H9 (cell line): ENCODE results near the gene RPL29. TPM values are rescaled to one million over a fixed set of nuclear protein-coding genes. Genes with fewer than 3 reads are reported as not detected.

Experiments
- DNase-seq: peaks from one replicate; pipeline ENCODE4 v3.0.0-alpha.2; 2017
- H2AFZ ChIP-seq: one replicate; pipeline ENCODE4 v1.6.1; 2013; ENCODE audit warnings: mild to moderate bottlenecking, low read length, control low read depth, moderate library complexity
- H2AK5ac ChIP-seq: 2 replicates; pipeline ENCODE4 v1.6.1; 2013; ENCODE audit warnings: low read length, control low read depth, mixed read lengths; ENCODE audit not compliant: insufficient read length
- H2BK120ac ChIP-seq: one replicate; pipeline ENCODE4 v1.6.1; 2013; ENCODE audit warnings: low read depth, mild to moderate bottlenecking, low read length, control low read depth, inconsistent platforms; ENCODE audit not compliant: poor library complexity, severe bottlenecking
- H2BK12ac ChIP-seq: 2 replicates; pipeline ENCODE4 v1.6.1; 2013; ENCODE audit warnings: low read length, control low read depth, mixed read lengths, low read depth; ENCODE audit not compliant: insufficient read length
- H2BK15ac ChIP-seq: 2 replicates; pipeline ENCODE4 v1.6.1; 2013; ENCODE audit warnings: low read depth, low read length, control low read depth
- H2BK20ac ChIP-seq: one replicate; pipeline ENCODE4 v1.6.1; 2013; ENCODE audit warnings: low read depth, mild to moderate bottlenecking, low read length, control low read depth, inconsistent platforms; ENCODE audit not compliant: poor library complexity, severe bottlenecking
- H2BK5ac ChIP-seq: 2 replicates; pipeline ENCODE4 v1.6.1; 2013; ENCODE audit warnings: low read length, control low read depth, mixed read lengths; ENCODE audit not compliant: insufficient read length
- H3K14ac ChIP-seq: 2 replicates; pipeline ENCODE4 v1.6.1; 2013; ENCODE audit warnings: low read length, control low read depth; ENCODE audit not compliant: insufficient read depth
- H3K18ac ChIP-seq: 2 replicates; pipeline ENCODE4 v1.6.1; 2013; ENCODE audit warnings: low read depth, mild to moderate bottlenecking, mixed read lengths, low read length, control low read depth; ENCODE audit not compliant: insufficient read length
- H3K23ac ChIP-seq: 2 replicates; pipeline ENCODE4 v1.6.1; 2013; ENCODE audit warnings: low read length, control low read depth, mixed read lengths, low read depth; ENCODE audit not compliant: insufficient read length
- H3K23me2 ChIP-seq: 2 replicates; pipeline ENCODE4 v1.6.1; 2013; ENCODE audit warnings: low read depth, mild to moderate bottlenecking, mixed read lengths, low read length, control low read depth; ENCODE audit not compliant: insufficient read length, poor library complexity, severe bottlenecking
- H3K27ac ChIP-seq: 2 replicates; pipeline ENCODE4 v1.5.1; 2013; ENCODE audit warnings: low read length, control low read depth, mixed read lengths, low read depth; ENCODE audit not compliant: insufficient read length
- H3K27me3 ChIP-seq: 2 replicates; pipeline ENCODE4 v1.6.1; 2013; ENCODE audit warnings: low read length, control low read depth, inconsistent platforms; ENCODE audit not compliant: insufficient read depth
- H3K4ac ChIP-seq: 2 replicates; pipeline ENCODE4 v1.6.1; 2013; ENCODE audit warnings: low read depth, mild to moderate bottlenecking, control low read depth, inconsistent platforms, low read length, moderate library complexity
- H3K4me1 ChIP-seq: 2 replicates; pipeline ENCODE4 v1.6.1; 2013; ENCODE audit warnings: low read length, control low read depth, inconsistent platforms; ENCODE audit not compliant: insufficient read depth
- H3K4me2 ChIP-seq: 2 replicates; pipeline ENCODE4 v1.6.1; 2013; ENCODE audit warnings: low read length, control low read depth, mixed read lengths; ENCODE audit not compliant: insufficient read length, insufficient read depth
- H3K56ac ChIP-seq: 2 replicates; pipeline ENCODE4 v1.6.1; 2013; ENCODE audit warnings: low read depth, mild to moderate bottlenecking, mixed read lengths, low read length, control low read depth; ENCODE audit not compliant: insufficient read length
- H3K79me1 ChIP-seq: 2 replicates; pipeline ENCODE4 v1.6.1; 2013; ENCODE audit warnings: low read depth, mild to moderate bottlenecking, moderate library complexity, low read length, control low read depth, inconsistent platforms; ENCODE audit not compliant: insufficient read depth, poor library complexity, severe bottlenecking
- H3K79me2 ChIP-seq: 2 replicates; pipeline ENCODE4 v1.6.1; 2013; ENCODE audit warnings: low read length, control low read depth, inconsistent platforms; ENCODE audit not compliant: insufficient read depth
- H3K9ac ChIP-seq: 2 replicates; pipeline ENCODE4 v1.6.1; 2013; ENCODE audit warnings: low read length, control low read depth, mixed read lengths; ENCODE audit not compliant: insufficient read length; ENCODE audit errors: extremely low read depth
- H3K9me3 ChIP-seq: one replicate; pipeline ENCODE4 v1.6.1; 2013; ENCODE audit warnings: low read depth, low read length, inconsistent platforms; ENCODE audit not compliant: control insufficient read depth
- H3T11ph ChIP-seq: one replicate; pipeline ENCODE4 v1.6.1; 2013; ENCODE audit warnings: mild to moderate bottlenecking, low read length, control low read depth, inconsistent platforms
- H4K20me1 ChIP-seq: one replicate; pipeline ENCODE4 v1.6.1; 2013; ENCODE audit not compliant: control insufficient read depth, insufficient read length, insufficient read depth
- H4K5ac ChIP-seq: 2 replicates; pipeline ENCODE4 v1.6.1; 2013; ENCODE audit warnings: low read depth, mild to moderate bottlenecking, mixed read lengths, low read length, control low read depth; ENCODE audit not compliant: insufficient read length
- H4K8ac ChIP-seq: replicated peaks from 2 replicates; pipeline ENCODE4 v1.6.1; 2013; ENCODE audit warnings: low read length, control low read depth, mixed read lengths, low read depth; ENCODE audit not compliant: insufficient read length
- H4K91ac ChIP-seq: 2 replicates; pipeline ENCODE4 v1.6.1; 2013; ENCODE audit warnings: low read depth, mild to moderate bottlenecking, moderate library complexity, mixed read lengths, low read length, control low read depth; ENCODE audit not compliant: insufficient read length
- H3K27ac Mint-ChIP-seq, 3 experiments: 2 replicates in 2 of 3; 3 replicates in 1 of 3; pipeline ENCODE4 v1.8.0; 2020 to 2021; ENCODE audit warnings: mixed read lengths in 3 of 3, mild to moderate bottlenecking in 1 of 3, moderate library complexity in 1 of 3
- H3K27me3 Mint-ChIP-seq: 2 replicates; pipeline ENCODE4 v1.8.0; 2021; ENCODE audit warnings: low read depth, mild to moderate bottlenecking, moderate library complexity, mixed read lengths
- H3K36me3 Mint-ChIP-seq, 3 experiments: 2 replicates in 2 of 3; 3 replicates in 1 of 3; pipeline ENCODE4 v1.8.0; 2020 to 2021; ENCODE audit warnings: low read depth in 3 of 3, mixed read lengths in 3 of 3; ENCODE audit not compliant: insufficient read depth in 1 of 3
- H3K4me1 Mint-ChIP-seq, 2 experiments: 2 replicates each; pipeline ENCODE4 v1.8.0; 2020; ENCODE audit warnings: mixed read lengths in 2 of 2
- H3K4me3 Mint-ChIP-seq, 2 experiments: 2 replicates in 1 of 2; 3 replicates in 1 of 2; pipeline ENCODE4 v1.8.0; 2020 to 2021; ENCODE audit warnings: mild to moderate bottlenecking in 2 of 2, mixed read lengths in 2 of 2, moderate library complexity in 1 of 2
- H3K9me3 Mint-ChIP-seq, 2 experiments: 2 replicates in 1 of 2; 3 replicates in 1 of 2; pipeline ENCODE4 v1.8.0; 2020; ENCODE audit warnings: mild to moderate bottlenecking in 2 of 2, mixed read lengths in 2 of 2, moderate library complexity in 1 of 2
- CTCF ChIP-seq: fragments of 200-600 bp; sonication (generic); conservative IDR thresholded peaks from 3 replicates; pipeline ENCODE4 v1.8.0; 2021; ENCODE audit warnings: antibody characterized with exemption, mild to moderate bottlenecking
- WGBS: extraction: QIAGEN DNeasy Blood & Tissue Kit; methylation state at CpG from one replicate; pipeline ENCODE4 v1.1.7; 2013; ENCODE audit warnings: missing lambda C conversion rate, low lambda C conversion rate, mixed read lengths; ENCODE audit not compliant: insufficient read length; ENCODE audit errors: extremely low coverage; 5-methylcytosine and 5-hydroxymethylcytosine counted together
- total RNA-seq: library from RNA; stranded (reverse); gene quantifications from 2 replicates; pipeline ENCODE4 v1.2.1, GENCODE V29; 2021

The RPL29 gene
- total RNA-seq, 1 experiment from 2014 or later = 1,592 TPM

DNA sequence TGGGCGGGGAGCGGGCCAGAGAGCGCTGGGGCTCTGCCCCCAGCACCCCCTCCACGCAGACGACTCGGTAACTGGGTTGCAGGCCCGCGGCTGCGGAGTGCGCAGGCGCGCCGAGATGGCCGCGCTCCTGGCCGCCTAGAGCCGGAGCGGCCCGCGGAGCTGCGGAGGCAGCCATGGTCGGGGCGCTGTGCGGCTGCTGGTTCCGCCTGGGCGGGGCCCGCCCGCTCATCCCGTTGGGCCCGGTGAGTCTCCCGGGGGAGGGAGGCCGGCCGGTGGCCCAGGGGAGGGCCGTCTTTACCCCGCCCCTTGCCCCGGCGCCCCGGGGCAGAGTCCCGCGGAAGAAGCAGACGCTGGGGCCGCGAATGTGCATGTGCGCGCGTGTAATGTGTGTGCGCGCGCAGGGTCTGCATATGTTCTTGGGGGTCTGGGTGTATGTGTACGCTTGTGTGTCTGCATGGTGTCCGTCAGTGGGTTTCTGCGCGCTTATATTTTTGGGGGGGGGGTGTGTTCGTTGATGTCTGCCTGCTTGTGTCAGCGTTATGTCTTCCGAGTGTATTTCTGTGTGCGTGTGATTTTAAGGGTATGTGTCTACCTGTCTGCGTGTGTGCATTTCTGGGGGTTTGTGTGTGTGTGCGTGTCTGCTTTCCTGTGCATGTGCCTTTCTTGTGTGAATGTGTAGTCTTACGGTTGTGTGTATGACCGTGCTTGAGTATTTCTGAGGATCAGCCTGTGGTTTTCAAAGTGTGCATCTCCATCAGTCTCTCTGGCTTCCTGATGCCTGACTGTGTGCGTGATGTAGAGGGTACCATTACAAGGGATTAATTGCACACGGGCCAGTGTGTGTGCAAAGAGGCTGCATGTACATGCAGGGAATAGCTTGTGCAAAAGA lies 20.5 kb downstream of the RPL29 start, which contains the start of gene ABHD14A:
ABHD14A (plus strand) TSS at position 102 of the 889 bp plus-strand sequence; CDS start at position 174, 72 bp downstream.
- H3K27ac ChIP-seq = no peak within 1 kb of the TSS
- H2BK12ac ChIP-seq = no peak within 1 kb of the TSS
- peak within 1 kb of the TSS; percentile 30 for H3K18ac ChIP-seq
- H2BK5ac ChIP-seq = no peak within 1 kb of the TSS
- no peak within 1 kb of the TSS for H2AK5ac ChIP-seq
- no peaks in the 10 kb centered on the region for H3K79me2 ChIP-seq
- no peak within 1 kb of the TSS for H3K14ac ChIP-seq
- H4K91ac ChIP-seq = no peak within 1 kb of the TSS
- H3K4me3 Mint-ChIP-seq = peak within 1 kb of the TSS; percentile 87
- H3K36me3 Mint-ChIP-seq = no peaks in the 10 kb centered on the region; a peak in 3 of 7 replicates
- DNase-seq = peak; percentile 68
- peaks cover 3% of the 10 kb centered on the region for H4K20me1 ChIP-seq
- peak within 1 kb of the TSS in 1 of 3 experiments; percentile 90; a peak in 2 of 7 replicates for H3K27ac Mint-ChIP-seq
- no peaks in the 10 kb centered on the region for H3K79me1 ChIP-seq
- TF ChIP-seq CTCF = no peak
- peaks cover 10% of the 10 kb centered on the region for H3K23me2 ChIP-seq
- peaks cover 15 to 27% of the 10 kb centered on the region in 2 experiments for H3K4me1 Mint-ChIP-seq
- no peaks in the 10 kb centered on the region for H3K9me3 Mint-ChIP-seq
- H3K4me1 ChIP-seq = peaks cover 9% of the 10 kb centered on the region; the same call in 1 of the 2 replicates
- no peak within 1 kb of the TSS for H2BK20ac ChIP-seq
- H3K23ac ChIP-seq = no peak within 1 kb of the TSS
- H2BK15ac ChIP-seq = no peak within 1 kb of the TSS
- H3K4me2 ChIP-seq = peak within 1 kb of the TSS; percentile 64
- H2BK120ac ChIP-seq = no peak within 1 kb of the TSS
- H3K27me3 Mint-ChIP-seq = peaks cover 34% of the 10 kb centered on the region
- no peak within 1 kb of the TSS for H2AFZ ChIP-seq
- no peak within 1 kb of the TSS for H4K8ac ChIP-seq
- H3K27me3 ChIP-seq = peaks cover 7% of the 10 kb centered on the region; the same call in 1 of the 2 replicates
- no peak within 1 kb of the TSS for H3K4ac ChIP-seq
- H3K9me3 ChIP-seq = no peaks in the 10 kb centered on the region
- WGBS = no CpG with 5 or more reads among the region's 63 CpGs
- no peak within 1 kb of the TSS for H3K9ac ChIP-seq
- H3T11ph ChIP-seq = no peak within 1 kb of the TSS
- no peak within 1 kb of the TSS for H4K5ac ChIP-seq
- no peak within 1 kb of the TSS for H3K56ac ChIP-seq
